ENCODE results near the gene SLC52A1.
A peak's percentile ranks its signal among the peaks of the same experiment; 100 is the strongest.
"Not testable (repeated sequence)": the region's sequence is repeated elsewhere in the genome, so short reads cannot be mapped to it uniquely, and the experiment has no call there.

Gene SLC52A1

DNA sequence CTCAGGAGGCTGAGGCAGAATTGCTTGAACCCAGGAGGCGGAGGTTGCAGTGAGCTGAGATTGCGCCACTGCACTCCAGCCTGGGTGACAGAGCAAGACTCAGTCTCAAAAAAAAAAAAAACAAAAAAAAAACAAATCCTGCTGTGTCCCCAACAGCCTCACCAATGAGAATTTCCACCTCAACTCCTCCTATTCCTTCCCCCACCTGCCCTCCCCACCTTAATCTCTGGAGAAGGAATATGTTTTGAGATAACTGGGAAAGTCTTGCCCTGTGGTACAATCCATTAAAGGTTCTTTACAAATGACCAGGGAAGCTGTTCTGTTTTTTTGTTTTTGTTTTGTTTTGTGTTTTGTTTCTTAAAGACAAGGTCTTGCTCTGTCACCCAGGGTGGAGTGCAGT, 5.1 kb downstream of the SLC52A1 start:
- not testable (repeated sequence) for DNase-seq

DNA sequence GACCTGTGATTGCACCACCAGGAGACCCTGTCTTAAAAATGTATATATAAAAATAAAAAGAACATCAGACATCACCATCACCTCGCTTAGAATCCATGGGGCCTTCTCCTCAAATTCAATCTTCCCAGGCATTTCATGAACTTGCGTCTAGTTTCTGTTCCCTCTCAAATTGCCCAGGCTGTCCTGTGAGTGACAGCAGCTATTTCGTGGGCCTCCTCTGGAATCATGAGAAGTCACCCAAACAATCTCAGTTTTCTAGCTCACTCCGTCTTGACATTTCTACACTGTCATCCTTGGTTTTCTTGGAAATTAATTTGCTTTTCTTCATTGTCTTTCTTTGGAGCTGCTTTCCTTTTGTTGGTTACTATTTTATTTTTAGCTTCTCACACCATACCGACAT, 7.3 kb downstream of the SLC52A1 start:
- no peak for DNase-seq

- no peak for DNase-seq
Observed at GRCh38 chr17:5027299-5027698, 7.9 kb downstream of the SLC52A1 start.

DNA sequence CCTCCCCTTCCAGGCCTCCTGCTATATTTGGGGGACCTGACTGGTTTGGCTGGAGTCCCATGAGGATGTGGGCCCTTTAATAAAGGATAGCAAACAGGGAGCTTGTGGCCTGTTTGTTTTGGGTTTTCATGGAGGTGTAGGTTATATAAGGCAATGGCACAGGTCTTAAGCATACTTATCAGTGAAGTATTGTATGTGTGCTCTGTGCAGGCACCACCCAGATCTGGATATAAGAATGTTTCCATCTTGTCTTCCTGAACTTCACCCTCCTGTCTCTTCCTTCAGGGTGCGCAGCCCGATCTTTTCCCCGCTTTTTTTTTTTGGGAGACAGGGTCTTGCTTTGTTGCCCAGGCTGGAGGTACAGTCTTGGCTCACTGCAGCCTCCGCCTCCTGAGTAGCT, 10.6 kb downstream of the SLC52A1 start:
- no peak for DNase-seq

DNA sequence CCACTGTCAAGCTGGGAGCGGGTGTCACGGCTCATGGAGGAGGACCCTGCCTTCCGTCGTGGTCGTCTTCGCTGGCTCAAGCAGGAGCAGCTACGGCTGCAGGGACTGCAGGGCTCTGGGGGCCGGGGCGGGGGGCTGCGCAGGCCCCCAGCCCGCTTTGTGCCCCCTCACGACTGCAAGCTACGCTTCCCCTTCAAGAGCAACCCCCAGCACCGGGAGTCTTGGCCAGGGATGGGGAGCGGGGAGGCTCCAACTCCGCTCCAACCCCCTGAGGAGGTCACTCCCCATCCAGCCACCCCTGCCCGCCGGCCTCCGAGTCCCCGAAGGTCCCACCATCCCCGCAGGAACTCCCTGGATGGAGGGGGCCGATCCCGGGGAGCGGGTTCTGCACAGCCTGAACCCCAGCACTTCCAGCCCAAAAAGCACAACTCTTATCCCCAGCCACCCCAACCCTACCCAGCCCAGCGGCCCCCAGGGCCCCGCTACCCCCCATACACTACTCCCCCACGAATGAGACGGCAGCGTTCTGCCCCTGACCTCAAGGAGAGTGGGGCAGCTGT, 11.6 kb downstream of the SLC52A1 start:
- DNase-seq = no peak

DNA sequence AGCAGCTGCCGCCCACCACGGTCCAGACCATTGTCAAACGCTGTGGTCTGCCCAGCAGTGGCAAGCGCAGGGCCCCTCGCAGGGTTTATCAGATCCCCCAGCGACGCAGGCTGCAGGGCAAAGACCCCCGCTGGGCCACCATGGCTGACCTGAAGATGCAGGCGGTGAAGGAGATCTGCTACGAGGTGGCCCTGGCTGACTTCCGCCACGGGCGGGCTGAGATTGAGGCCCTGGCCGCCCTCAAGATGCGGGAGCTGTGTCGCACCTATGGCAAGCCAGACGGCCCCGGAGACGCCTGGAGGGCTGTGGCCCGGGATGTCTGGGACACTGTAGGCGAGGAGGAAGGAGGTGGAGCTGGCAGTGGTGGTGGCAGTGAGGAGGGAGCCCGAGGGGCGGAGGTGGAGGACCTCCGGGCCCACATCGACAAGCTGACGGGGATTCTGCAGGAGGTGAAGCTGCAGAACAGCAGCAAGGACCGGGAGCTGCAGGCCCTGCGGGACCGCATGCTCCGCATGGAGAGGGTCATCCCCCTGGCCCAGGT, 13.0 kb downstream of the SLC52A1 start:
- DNase-seq = no peak

- no peak for DNase-seq
Observed at GRCh38 chr17:5020502-5021023, 14.7 kb downstream of the SLC52A1 start.

- DNase-seq = no peak
Observed at GRCh38 chr17:5019475-5019956, 15.7 kb downstream of the SLC52A1 start.

DNA sequence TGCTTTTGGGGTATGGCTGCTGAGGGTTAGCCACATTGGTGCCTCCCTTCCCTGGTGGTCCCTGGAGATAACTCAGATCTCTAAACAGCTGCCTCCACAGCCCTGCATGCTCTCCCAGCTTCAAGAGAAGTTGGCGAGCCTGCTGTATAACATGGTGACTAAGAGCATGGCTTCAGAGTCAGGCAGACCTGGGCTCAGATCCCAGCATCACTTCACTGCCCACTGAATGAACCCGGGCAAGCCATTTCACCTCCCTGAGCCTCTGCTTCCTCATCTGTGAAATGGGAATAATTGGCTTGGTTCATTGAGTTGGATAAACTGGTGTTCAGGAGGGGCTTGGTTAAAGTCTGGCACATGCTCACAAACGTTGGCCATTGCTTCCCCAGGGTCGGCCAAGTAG, 20.9 kb downstream of the SLC52A1 start:
- no peak for DNase-seq

DNA sequence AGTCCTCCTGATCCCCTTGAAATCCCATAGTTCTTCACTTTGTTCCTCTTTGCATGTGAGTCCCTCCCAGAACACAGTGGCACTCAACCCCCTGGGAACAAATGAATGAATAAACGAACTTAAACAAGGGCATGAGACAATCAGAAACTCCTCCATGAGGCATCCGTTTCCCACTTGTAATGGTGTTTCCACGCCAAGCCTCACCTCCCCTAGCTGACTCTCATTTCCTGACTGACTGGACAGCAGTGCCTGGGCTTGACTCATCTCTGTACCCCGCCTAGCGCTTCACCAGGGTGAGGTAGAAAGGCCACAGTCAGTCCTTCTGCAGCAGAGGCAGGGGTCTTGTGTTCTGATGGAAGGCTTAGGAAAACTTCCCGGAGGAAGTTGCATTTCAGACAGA, 23.3 kb downstream of the SLC52A1 start:
- no peak for DNase-seq

GRCh38 chr17:5003214-5003867, 31.9 kb downstream of the SLC52A1 start:
- no peak for DNase-seq

GRCh38 chr17:5002121-5002788, 33.0 kb downstream of the SLC52A1 start:
- no peak for DNase-seq

DNA sequence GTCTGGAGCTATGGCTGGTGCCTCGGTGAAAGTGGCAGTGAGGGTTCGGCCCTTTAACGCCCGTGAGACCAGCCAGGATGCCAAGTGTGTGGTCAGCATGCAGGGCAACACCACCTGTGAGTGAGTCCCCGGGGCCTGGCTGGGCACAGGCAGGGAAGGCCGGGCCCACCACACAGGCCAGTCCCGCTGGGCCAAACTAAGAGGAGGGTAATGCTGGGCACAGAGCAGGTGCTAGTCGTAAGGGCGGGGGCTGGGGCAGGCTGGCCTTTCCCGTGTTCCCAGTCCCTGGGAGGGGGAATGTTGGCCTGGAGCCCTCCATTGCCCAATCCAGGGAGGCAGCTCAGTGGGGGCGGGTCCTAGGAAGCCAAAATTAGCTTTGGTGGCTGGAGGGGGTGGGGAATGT, 35.0 kb downstream of the SLC52A1 start:
- DNase-seq = no peak

DNA sequence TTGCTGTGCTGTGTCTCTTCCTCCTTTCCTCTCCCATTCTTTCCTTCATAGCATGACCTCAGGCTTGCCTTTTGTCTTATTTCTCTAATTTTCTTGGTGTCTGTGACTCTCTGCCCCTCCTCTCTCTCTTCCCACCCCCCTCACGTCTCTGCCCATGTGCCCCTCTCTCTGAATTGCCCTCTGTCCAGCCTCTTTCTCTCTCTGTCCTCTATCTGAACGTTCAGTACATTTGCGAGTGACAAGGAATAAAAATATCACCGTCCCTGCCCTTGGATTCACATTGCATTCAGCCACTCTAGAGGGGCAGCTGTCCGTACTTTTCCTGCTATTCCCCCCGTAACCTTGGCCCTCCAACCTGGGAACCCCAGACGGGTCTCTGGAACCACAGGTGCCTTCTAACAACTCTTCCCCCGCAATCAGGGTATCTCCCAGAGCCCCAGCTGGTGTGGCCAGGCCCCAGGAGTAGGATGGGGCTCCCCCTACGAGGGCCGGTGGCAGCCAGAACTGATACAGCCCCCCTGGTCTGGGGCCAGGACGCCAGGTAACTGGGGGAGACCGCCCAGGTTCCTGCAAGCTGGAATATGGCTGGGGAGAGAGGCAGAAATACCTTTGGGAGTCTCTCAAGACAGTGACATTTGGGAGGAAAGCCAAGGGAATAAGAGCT, 35.7 kb downstream of the SLC52A1 start:
- DNase-seq = no peak

DNA sequence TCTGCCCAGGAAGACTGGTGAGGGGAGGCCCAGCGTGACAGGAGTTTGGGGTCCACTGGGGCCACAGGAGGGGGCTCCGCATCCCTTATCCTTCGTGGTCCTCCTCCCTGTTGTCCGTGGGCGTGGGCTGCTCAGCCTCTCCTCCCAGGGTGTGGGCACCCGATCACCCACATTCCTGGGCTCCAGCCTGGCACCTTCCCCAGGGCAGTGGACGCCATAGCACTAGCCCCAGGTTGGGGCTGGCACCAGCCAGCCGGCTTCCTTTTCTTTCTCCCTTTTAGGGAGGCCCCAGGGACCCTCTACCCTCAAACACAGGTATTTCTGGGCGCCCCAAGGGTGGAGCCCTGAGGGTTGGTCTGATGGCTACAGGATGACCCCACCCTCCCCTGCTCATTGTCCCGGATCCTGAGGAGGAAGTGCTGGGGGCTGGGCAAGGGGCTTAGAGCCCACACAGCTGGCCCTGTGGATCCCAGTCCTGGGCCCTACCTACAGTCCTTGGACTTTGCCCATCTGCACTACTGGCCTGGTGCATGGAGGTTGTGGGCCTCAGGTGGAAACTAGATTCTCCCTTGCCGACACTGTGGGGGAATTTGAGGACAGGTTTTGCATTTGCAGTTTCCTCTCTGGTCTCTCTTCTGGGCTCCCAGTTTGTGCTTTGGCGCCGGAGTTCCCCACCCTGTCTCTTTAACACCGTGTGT, 36.3 kb downstream of the SLC52A1 start:
- DNase-seq = no peak

GRCh38 chr17:4998027-4998731, 37.0 kb downstream of the SLC52A1 start:
- DNase-seq = peak; percentile 78

- DNase-seq = peak; percentile 97
Observed at GRCh38 chr17:4997302-4998026, 37.8 kb downstream of the SLC52A1 start, which contains the start of the genes INCA1 and KIF1C. Gene INCA1, minus strand, starts transcription at chr17:4997522. Its CDS starts 3,085 bp downstream, at chr17:4994437. Gene KIF1C, plus strand, starts transcription at chr17:4997950. Its CDS starts 2,297 bp downstream, at chr17:5000247.

- DNase-seq = no peak
Observed at GRCh38 chr17:4994081-4994595, 41.1 kb downstream of the SLC52A1 start.

- no peak for DNase-seq
Observed at GRCh38 chr17:4987767-4988567, 47.3 kb downstream of the SLC52A1 start.
